H9 (cell line): ENCODE measurements around the gene RBFOX2. TPM values are rescaled to one million over a fixed set of nuclear protein-coding genes. Genes with fewer than 3 reads are reported as not detected.

Source experiments
- DNase-seq: peaks from one replicate; pipeline ENCODE4 v3.0.0-alpha.2; 2017
- H2AFZ ChIP-seq: one replicate; pipeline ENCODE4 v1.6.1; 2013; ENCODE audit warnings: mild to moderate bottlenecking, low read length, control low read depth, moderate library complexity
- H2AK5ac ChIP-seq: 2 replicates; pipeline ENCODE4 v1.6.1; 2013; ENCODE audit warnings: low read length, control low read depth, mixed read lengths; ENCODE audit not compliant: insufficient read length
- H2BK120ac ChIP-seq: one replicate; pipeline ENCODE4 v1.6.1; 2013; ENCODE audit warnings: low read depth, mild to moderate bottlenecking, low read length, control low read depth, inconsistent platforms; ENCODE audit not compliant: poor library complexity, severe bottlenecking
- H2BK12ac ChIP-seq: 2 replicates; pipeline ENCODE4 v1.6.1; 2013; ENCODE audit warnings: low read length, control low read depth, mixed read lengths, low read depth; ENCODE audit not compliant: insufficient read length
- H2BK15ac ChIP-seq: 2 replicates; pipeline ENCODE4 v1.6.1; 2013; ENCODE audit warnings: low read depth, low read length, control low read depth
- H2BK20ac ChIP-seq: one replicate; pipeline ENCODE4 v1.6.1; 2013; ENCODE audit warnings: low read depth, mild to moderate bottlenecking, low read length, control low read depth, inconsistent platforms; ENCODE audit not compliant: poor library complexity, severe bottlenecking
- H2BK5ac ChIP-seq: 2 replicates; pipeline ENCODE4 v1.6.1; 2013; ENCODE audit warnings: low read length, control low read depth, mixed read lengths; ENCODE audit not compliant: insufficient read length
- H3K14ac ChIP-seq: 2 replicates; pipeline ENCODE4 v1.6.1; 2013; ENCODE audit warnings: low read length, control low read depth; ENCODE audit not compliant: insufficient read depth
- H3K18ac ChIP-seq: 2 replicates; pipeline ENCODE4 v1.6.1; 2013; ENCODE audit warnings: low read depth, mild to moderate bottlenecking, mixed read lengths, low read length, control low read depth; ENCODE audit not compliant: insufficient read length
- H3K23ac ChIP-seq: 2 replicates; pipeline ENCODE4 v1.6.1; 2013; ENCODE audit warnings: low read length, control low read depth, mixed read lengths, low read depth; ENCODE audit not compliant: insufficient read length
- H3K23me2 ChIP-seq: 2 replicates; pipeline ENCODE4 v1.6.1; 2013; ENCODE audit warnings: low read depth, mild to moderate bottlenecking, mixed read lengths, low read length, control low read depth; ENCODE audit not compliant: insufficient read length, poor library complexity, severe bottlenecking
- H3K27ac ChIP-seq: 2 replicates; pipeline ENCODE4 v1.5.1; 2013; ENCODE audit warnings: low read length, control low read depth, mixed read lengths, low read depth; ENCODE audit not compliant: insufficient read length
- H3K27me3 ChIP-seq: 2 replicates; pipeline ENCODE4 v1.6.1; 2013; ENCODE audit warnings: low read length, control low read depth, inconsistent platforms; ENCODE audit not compliant: insufficient read depth
- H3K4ac ChIP-seq: 2 replicates; pipeline ENCODE4 v1.6.1; 2013; ENCODE audit warnings: low read depth, mild to moderate bottlenecking, control low read depth, inconsistent platforms, low read length, moderate library complexity
- H3K4me1 ChIP-seq: 2 replicates; pipeline ENCODE4 v1.6.1; 2013; ENCODE audit warnings: low read length, control low read depth, inconsistent platforms; ENCODE audit not compliant: insufficient read depth
- H3K4me2 ChIP-seq: 2 replicates; pipeline ENCODE4 v1.6.1; 2013; ENCODE audit warnings: low read length, control low read depth, mixed read lengths; ENCODE audit not compliant: insufficient read length, insufficient read depth
- H3K56ac ChIP-seq: 2 replicates; pipeline ENCODE4 v1.6.1; 2013; ENCODE audit warnings: low read depth, mild to moderate bottlenecking, mixed read lengths, low read length, control low read depth; ENCODE audit not compliant: insufficient read length
- H3K79me1 ChIP-seq: 2 replicates; pipeline ENCODE4 v1.6.1; 2013; ENCODE audit warnings: low read depth, mild to moderate bottlenecking, moderate library complexity, low read length, control low read depth, inconsistent platforms; ENCODE audit not compliant: insufficient read depth, poor library complexity, severe bottlenecking
- H3K79me2 ChIP-seq: 2 replicates; pipeline ENCODE4 v1.6.1; 2013; ENCODE audit warnings: low read length, control low read depth, inconsistent platforms; ENCODE audit not compliant: insufficient read depth
- H3K9ac ChIP-seq: 2 replicates; pipeline ENCODE4 v1.6.1; 2013; ENCODE audit warnings: low read length, control low read depth, mixed read lengths; ENCODE audit not compliant: insufficient read length; ENCODE audit errors: extremely low read depth
- H3K9me3 ChIP-seq: one replicate; pipeline ENCODE4 v1.6.1; 2013; ENCODE audit warnings: low read depth, low read length, inconsistent platforms; ENCODE audit not compliant: control insufficient read depth
- H3T11ph ChIP-seq: one replicate; pipeline ENCODE4 v1.6.1; 2013; ENCODE audit warnings: mild to moderate bottlenecking, low read length, control low read depth, inconsistent platforms
- H4K20me1 ChIP-seq: one replicate; pipeline ENCODE4 v1.6.1; 2013; ENCODE audit not compliant: control insufficient read depth, insufficient read length, insufficient read depth
- H4K5ac ChIP-seq: 2 replicates; pipeline ENCODE4 v1.6.1; 2013; ENCODE audit warnings: low read depth, mild to moderate bottlenecking, mixed read lengths, low read length, control low read depth; ENCODE audit not compliant: insufficient read length
- H4K8ac ChIP-seq: replicated peaks from 2 replicates; pipeline ENCODE4 v1.6.1; 2013; ENCODE audit warnings: low read length, control low read depth, mixed read lengths, low read depth; ENCODE audit not compliant: insufficient read length
- H4K91ac ChIP-seq: 2 replicates; pipeline ENCODE4 v1.6.1; 2013; ENCODE audit warnings: low read depth, mild to moderate bottlenecking, moderate library complexity, mixed read lengths, low read length, control low read depth; ENCODE audit not compliant: insufficient read length
- H3K27ac Mint-ChIP-seq, 3 experiments: 2 replicates in 2 of 3; 3 replicates in 1 of 3; pipeline ENCODE4 v1.8.0; 2020 to 2021; ENCODE audit warnings: mixed read lengths in 3 of 3, mild to moderate bottlenecking in 1 of 3, moderate library complexity in 1 of 3
- H3K27me3 Mint-ChIP-seq: 2 replicates; pipeline ENCODE4 v1.8.0; 2021; ENCODE audit warnings: low read depth, mild to moderate bottlenecking, moderate library complexity, mixed read lengths
- H3K36me3 Mint-ChIP-seq, 3 experiments: 2 replicates in 2 of 3; 3 replicates in 1 of 3; pipeline ENCODE4 v1.8.0; 2020 to 2021; ENCODE audit warnings: low read depth in 3 of 3, mixed read lengths in 3 of 3; ENCODE audit not compliant: insufficient read depth in 1 of 3
- H3K4me1 Mint-ChIP-seq, 2 experiments: 2 replicates each; pipeline ENCODE4 v1.8.0; 2020; ENCODE audit warnings: mixed read lengths in 2 of 2
- H3K4me3 Mint-ChIP-seq, 2 experiments: 2 replicates in 1 of 2; 3 replicates in 1 of 2; pipeline ENCODE4 v1.8.0; 2020 to 2021; ENCODE audit warnings: mild to moderate bottlenecking in 2 of 2, mixed read lengths in 2 of 2, moderate library complexity in 1 of 2
- H3K9me3 Mint-ChIP-seq, 2 experiments: 2 replicates in 1 of 2; 3 replicates in 1 of 2; pipeline ENCODE4 v1.8.0; 2020; ENCODE audit warnings: mild to moderate bottlenecking in 2 of 2, mixed read lengths in 2 of 2, moderate library complexity in 1 of 2
- WGBS: extraction: QIAGEN DNeasy Blood & Tissue Kit; methylation state at CpG from one replicate; pipeline ENCODE4 v1.1.7; 2013; ENCODE audit warnings: missing lambda C conversion rate, low lambda C conversion rate, mixed read lengths; ENCODE audit not compliant: insufficient read length; ENCODE audit errors: extremely low coverage; 5-methylcytosine and 5-hydroxymethylcytosine counted together
- total RNA-seq: library from RNA; stranded (reverse); gene quantifications from 2 replicates; pipeline ENCODE4 v1.2.1, GENCODE V29; 2021
- TF ChIP-seq, protein P1 (sequence below): fragments of 200-600 bp; sonication (generic); conservative IDR thresholded peaks from 3 replicates; pipeline ENCODE4 v1.8.0; 2021; ENCODE audit warnings: antibody characterized with exemption, mild to moderate bottlenecking

The RBFOX2 gene
- total RNA-seq, 1 experiment from 2014 or later, result 84.7 TPM

DNA sequence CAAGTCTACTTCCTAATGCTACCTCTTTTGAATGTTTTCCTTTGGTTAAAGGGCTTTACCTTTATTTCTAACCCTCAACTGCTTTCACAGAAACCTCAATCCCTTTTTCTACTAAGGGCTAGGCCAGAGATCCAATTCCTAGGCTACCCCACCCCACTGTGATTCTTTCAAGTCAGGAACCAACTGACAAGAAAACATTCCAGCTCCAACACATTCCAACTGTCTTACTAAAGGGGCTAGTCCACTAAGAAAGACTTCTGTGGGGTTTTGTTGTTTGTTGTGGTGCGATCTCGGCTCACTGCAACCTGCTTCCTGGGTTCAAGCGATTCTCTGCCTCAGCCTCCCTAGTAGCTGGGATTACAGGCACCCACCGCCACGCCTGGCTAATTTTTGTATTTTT lies 159.7 kb downstream of the RBFOX2 start:
- Histone ChIP-seq H2BK15ac (no peak overlapping the region), H3K9me3 (no peaks in the 10 kb centered on the region), H3K4ac (no peak overlapping the region), H2AFZ (no peak overlapping the region), H2AK5ac (no peak overlapping the region), H3K4me1 (no peaks in the 10 kb centered on the region), H3K18ac (no peak overlapping the region), H3K27ac (no peak overlapping the region), H3K23ac (no peak overlapping the region), H3K27me3 (no peaks in the 10 kb centered on the region), H4K8ac (no peak overlapping the region), H3K14ac (no peak overlapping the region), H3K79me1 (no peaks in the 10 kb centered on the region), H4K91ac (no peak overlapping the region), H3K9ac (no peak overlapping the region), H2BK5ac (no peak overlapping the region), H4K20me1 (no peaks in the 10 kb centered on the region), H2BK12ac (no peak overlapping the region), H4K5ac (no peak overlapping the region), H3K79me2 (no peaks in the 10 kb centered on the region; the same call in 1 of the 2 replicates), H3K23me2 (no peaks in the 10 kb centered on the region), H3T11ph (no peak overlapping the region), H3K56ac (no peak overlapping the region), H2BK20ac (no peak overlapping the region), H2BK120ac (no peak overlapping the region), H3K4me2 (no peak overlapping the region)
- Mint-ChIP-seq H3K27me3 (no peaks in the 10 kb centered on the region), H3K36me3 (no peaks in the 10 kb centered on the region), H3K9me3 (no peaks in the 10 kb centered on the region), H3K4me1 (peaks cover 8 to 13% of the 10 kb centered on the region in 2 experiments), H3K27ac (peak overlapping the region in 1 of 3 experiments; percentile 94; a peak in 2 of 7 replicates), H3K4me3 (no peak overlapping the region)
- WGBS, result no CpG with 5 or more reads among the region's 5 CpGs
- TF ChIP-seq, protein P1, sequence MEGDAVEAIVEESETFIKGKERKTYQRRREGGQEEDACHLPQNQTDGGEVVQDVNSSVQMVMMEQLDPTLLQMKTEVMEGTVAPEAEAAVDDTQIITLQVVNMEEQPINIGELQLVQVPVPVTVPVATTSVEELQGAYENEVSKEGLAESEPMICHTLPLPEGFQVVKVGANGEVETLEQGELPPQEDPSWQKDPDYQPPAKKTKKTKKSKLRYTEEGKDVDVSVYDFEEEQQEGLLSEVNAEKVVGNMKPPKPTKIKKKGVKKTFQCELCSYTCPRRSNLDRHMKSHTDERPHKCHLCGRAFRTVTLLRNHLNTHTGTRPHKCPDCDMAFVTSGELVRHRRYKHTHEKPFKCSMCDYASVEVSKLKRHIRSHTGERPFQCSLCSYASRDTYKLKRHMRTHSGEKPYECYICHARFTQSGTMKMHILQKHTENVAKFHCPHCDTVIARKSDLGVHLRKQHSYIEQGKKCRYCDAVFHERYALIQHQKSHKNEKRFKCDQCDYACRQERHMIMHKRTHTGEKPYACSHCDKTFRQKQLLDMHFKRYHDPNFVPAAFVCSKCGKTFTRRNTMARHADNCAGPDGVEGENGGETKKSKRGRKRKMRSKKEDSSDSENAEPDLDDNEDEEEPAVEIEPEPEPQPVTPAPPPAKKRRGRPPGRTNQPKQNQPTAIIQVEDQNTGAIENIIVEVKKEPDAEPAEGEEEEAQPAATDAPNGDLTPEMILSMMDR, result no peak
- DNase-seq, result no peak
